ENCODE data around the gene TRIM2. TPM values are rescaled to one million over a fixed set of nuclear protein-coding genes. Genes with fewer than 3 reads are reported as not detected.

The TRIM2 gene
- total RNA-seq, 4 donors from 2014 or later, result 14.8 to 45.4 (median 26.5) TPM

DNA sequence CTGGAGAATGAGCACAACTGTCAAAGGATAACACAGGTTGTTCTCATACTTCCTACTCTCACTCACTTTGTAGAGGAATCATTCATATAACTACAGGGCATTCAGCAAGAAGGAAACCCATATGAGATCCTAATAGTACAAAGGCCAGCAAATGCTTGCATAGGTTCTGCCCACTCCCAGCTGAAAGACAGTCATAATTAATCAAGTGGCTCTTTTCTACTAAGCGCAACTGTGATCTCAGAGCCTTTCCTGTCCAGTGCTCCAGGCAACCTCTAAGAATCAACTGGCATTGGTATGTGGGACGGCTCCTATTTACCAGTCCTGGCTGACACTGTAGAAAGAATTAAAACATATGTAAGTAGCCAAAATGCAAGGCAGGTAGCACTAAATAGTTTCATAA, 121.3 kb downstream of the TRIM2 start:
- TF ChIP-seq, protein P1, sequence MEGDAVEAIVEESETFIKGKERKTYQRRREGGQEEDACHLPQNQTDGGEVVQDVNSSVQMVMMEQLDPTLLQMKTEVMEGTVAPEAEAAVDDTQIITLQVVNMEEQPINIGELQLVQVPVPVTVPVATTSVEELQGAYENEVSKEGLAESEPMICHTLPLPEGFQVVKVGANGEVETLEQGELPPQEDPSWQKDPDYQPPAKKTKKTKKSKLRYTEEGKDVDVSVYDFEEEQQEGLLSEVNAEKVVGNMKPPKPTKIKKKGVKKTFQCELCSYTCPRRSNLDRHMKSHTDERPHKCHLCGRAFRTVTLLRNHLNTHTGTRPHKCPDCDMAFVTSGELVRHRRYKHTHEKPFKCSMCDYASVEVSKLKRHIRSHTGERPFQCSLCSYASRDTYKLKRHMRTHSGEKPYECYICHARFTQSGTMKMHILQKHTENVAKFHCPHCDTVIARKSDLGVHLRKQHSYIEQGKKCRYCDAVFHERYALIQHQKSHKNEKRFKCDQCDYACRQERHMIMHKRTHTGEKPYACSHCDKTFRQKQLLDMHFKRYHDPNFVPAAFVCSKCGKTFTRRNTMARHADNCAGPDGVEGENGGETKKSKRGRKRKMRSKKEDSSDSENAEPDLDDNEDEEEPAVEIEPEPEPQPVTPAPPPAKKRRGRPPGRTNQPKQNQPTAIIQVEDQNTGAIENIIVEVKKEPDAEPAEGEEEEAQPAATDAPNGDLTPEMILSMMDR (IDR thresholded peaks at IDR 0.05), result no peak
- ATAC-seq (ENCODE audit: low FRiP score) (no peak), DNase-seq (ENCODE audit: low spot score) (no peak)

DNA sequence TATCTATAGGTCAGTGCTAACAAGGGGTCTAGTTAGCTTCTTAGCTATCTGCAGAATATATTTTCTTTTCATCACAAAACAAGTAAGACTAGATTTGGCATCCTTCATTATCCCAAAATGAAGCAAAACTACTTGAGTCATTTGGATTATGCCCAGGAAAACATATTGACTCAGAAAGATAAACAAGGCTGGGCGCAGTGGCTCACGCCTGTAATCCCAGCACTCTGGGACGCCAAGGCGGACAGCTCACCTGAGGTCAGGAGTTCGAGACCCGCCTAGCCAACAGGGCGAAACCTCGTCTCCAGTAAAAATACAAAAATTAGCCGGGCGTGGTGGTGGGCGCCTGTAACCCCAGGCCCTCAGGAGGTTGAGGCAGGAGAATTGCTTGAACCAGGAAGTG, 122.3 kb downstream of the TRIM2 start:
- ATAC-seq (ENCODE audit: low FRiP score) (no peak), DNase-seq (ENCODE audit: low spot score) (no peak)
- TF ChIP-seq, protein P1 (IDR thresholded peaks at IDR 0.05), result no peak

DNA sequence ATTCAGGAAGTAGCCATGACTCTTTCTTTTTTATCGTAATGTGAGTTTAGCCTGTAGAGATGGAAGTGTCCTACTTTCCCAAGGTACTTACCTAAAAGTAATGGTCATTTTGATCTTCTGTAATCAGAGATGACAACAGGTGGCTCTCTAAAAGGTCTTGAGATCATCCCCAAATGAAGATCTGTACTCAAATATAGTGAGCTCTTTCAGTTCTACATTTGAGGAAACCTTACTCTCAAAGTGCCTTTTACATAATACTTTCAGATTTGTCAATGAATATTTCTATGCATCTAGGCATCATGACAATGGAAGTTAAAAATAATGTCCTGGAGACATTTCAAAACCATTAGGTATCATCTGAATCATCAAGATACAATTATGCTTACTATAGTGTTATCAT, 123.0 kb downstream of the TRIM2 start:
- ATAC-seq (ENCODE audit: low FRiP score) (no peak), DNase-seq (ENCODE audit: low spot score) (no peak)
- TF ChIP-seq, protein P1 (IDR thresholded peaks at IDR 0.05), result no peak

DNA sequence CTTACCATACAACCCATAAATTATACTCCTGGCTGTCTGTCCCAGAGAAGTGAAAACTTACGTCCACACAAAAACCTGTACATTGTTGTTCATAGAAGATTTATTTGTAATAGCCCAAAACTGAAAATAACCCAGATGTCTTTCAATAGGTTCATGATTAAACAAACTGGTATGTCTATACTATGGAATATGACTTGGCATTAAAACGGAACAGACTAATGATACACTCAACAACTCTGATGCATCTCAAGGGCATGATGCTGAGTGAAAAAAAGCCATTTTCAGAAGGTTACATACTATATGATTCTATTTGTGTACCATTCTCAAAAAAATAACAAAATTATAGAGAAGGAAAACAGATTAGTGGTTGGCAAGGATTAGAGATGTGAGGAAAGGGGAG, 128.7 kb downstream of the TRIM2 start:
- TF ChIP-seq, protein P1 (IDR thresholded peaks at IDR 0.05), result no peak
- ATAC-seq (ENCODE audit: low FRiP score) (no peak), DNase-seq (ENCODE audit: low spot score) (no peak)

DNA sequence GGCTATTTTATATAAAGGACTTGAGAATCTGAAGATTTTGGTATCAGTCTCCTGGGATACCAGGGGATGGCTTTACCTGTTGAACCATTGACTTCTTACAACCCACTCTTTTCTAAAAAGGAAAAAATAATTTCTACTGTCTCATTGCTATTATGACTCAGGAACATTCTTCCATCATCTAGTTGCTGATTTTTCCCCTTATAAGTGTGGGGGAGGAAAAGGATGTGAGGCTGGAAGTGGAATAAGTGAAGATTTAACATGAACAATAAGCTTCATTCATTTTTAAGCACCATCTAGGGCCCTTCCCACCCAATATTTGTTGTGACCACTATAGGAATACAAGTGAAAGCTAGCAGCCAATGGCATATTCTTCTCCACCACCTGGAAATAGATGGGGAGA, 129.6 kb downstream of the TRIM2 start:
- ATAC-seq (ENCODE audit: low FRiP score), result no peak
- TF ChIP-seq, protein P1 (IDR thresholded peaks at IDR 0.05), result no peak
- DNase-seq (ENCODE audit: low spot score), result no peak

DNA sequence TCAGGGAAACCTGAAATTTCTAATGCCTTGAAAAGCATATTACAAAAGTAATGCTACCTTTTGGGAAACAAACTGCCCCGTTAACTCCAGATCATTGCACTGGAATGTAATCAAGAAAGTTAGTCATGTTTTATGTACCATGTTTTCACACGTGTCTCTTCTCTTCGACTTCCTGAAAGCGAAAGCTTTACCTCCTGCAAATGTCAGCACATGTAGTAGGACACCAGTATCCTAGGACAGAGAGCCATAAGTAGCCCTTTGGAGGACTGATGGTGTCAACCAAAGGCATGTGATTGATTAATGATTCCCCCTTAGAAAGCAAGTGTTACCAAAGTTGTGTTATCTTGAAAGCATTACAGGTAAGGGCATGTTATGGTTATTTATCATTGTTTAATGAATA, 131.4 kb downstream of the TRIM2 start:
- ATAC-seq (ENCODE audit: low FRiP score) (no peak), DNase-seq (ENCODE audit: low spot score) (no peak)
- TF ChIP-seq, protein P1 (IDR thresholded peaks at IDR 0.05), result no peak

DNA sequence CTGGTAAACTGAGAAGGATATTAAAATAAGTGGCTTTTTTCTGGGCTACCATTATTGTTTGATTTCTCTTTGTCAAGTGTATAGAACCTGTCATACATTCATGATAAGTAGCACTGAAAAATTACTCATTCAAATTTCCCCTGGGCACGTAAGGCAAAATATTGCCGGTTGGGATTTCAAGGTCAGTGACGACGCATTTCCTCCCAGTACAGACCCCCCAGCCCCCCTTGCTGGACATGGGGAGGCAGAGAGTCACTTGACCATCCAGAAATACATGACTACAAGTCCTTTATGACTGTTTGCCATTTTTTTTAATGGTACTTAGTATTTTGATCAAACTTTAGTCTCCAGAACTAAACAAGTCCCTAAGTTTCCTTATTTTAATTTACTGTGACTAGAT, 133.4 kb downstream of the TRIM2 start:
- ATAC-seq (ENCODE audit: low FRiP score), result no peak
- TF ChIP-seq, protein P1 (IDR thresholded peaks at IDR 0.05), result no peak
- DNase-seq (ENCODE audit: low spot score), result no peak
